WTC11 (cell line): ENCODE measurements around the gene RGSL1. TPM values are rescaled to one million over a fixed set of nuclear protein-coding genes. Genes with fewer than 3 reads are reported as not detected.

Experiments used
- ATAC-seq: fragments of 200-7000 bp; cut with Tn5 transposase; 2 replicates; pipeline ENCODE4 v1.10.0; 2021; ENCODE audit warnings: mild to moderate bottlenecking, moderate library complexity
- CTCF ChIA-PET: fragments of 300-600 bp; sonication (Branson Sonifier 250); formaldehyde crosslinking; loops from one replicate; lab custom pipeline; 2021; ENCODE audit warnings: antibody characterized with exemption; lab: Charles Lee
- POLR2A ChIA-PET: fragments of 350-600 bp; sonication (Branson Sonifier 250); formaldehyde crosslinking; loops from one replicate; lab custom pipeline; 2021; ENCODE audit warnings: antibody characterized with exemption; lab: Charles Lee
- DNase-seq: peaks from one replicate; pipeline ENCODE4 v3.0.0; 2021; ENCODE audit warnings: low spot score
- H3K27ac Mint-ChIP-seq: 2 replicates; pipeline ENCODE4 v1.8.0; 2021; ENCODE audit warnings: mixed read lengths
- H3K27me3 Mint-ChIP-seq: 2 replicates; pipeline ENCODE4 v1.8.0; 2021; ENCODE audit warnings: low read depth, mild to moderate bottlenecking, moderate library complexity, mixed read lengths
- H3K36me3 Mint-ChIP-seq: 2 replicates; pipeline ENCODE4 v1.8.0; 2021; ENCODE audit warnings: mixed read lengths
- H3K4me1 Mint-ChIP-seq: 2 replicates; pipeline ENCODE4 v1.8.0; 2022; ENCODE audit warnings: mixed read lengths
- H3K4me3 Mint-ChIP-seq: 2 replicates; pipeline ENCODE4 v1.8.0; 2021; ENCODE audit warnings: mild to moderate bottlenecking, moderate library complexity, mixed read lengths
- H3K9me3 Mint-ChIP-seq: 2 replicates; pipeline ENCODE4 v1.8.0; 2021; ENCODE audit warnings: mixed read lengths
- CREB1 ChIP-seq: sonication (generic); formaldehyde crosslinking; IDR thresholded peaks from 2 replicates; pipeline ENCODE4 v1.8.0; 2023; ENCODE audit warnings: mild to moderate bottlenecking, missing genetic modification reagents
- ESRRA ChIP-seq: sonication (generic); formaldehyde crosslinking; IDR thresholded peaks from 2 replicates; pipeline ENCODE4 v1.8.1; 2022; ENCODE audit warnings: mild to moderate bottlenecking, missing genetic modification reagents, borderline replicate concordance
- GRHL2 ChIP-seq: fragments of 250-450 bp; sonication (Bioruptor Pico); IDR thresholded peaks from 2 replicates; pipeline ENCODE4 v1.8.0; 2022; ENCODE audit warnings: mild to moderate bottlenecking, moderate library complexity; ENCODE audit not compliant: insufficient replicate concordance, severe bottlenecking
- HMGA2 ChIP-seq: fragments of 250-450 bp; sonication (Bioruptor Pico); IDR thresholded peaks from 2 replicates; pipeline ENCODE4 v1.4.0; 2021; ENCODE audit warnings: mild to moderate bottlenecking, moderate library complexity
- NFYB ChIP-seq: sonication (generic); formaldehyde crosslinking; conservative IDR thresholded peaks from 2 replicates; pipeline ENCODE4 v1.8.0; 2022; ENCODE audit warnings: low read depth, missing genetic modification reagents
- OVOL2 ChIP-seq: fragments of 250-450 bp; sonication (Bioruptor Pico); IDR thresholded peaks from 2 replicates; pipeline ENCODE4 v1.9.0; 2021; ENCODE audit warnings: mild to moderate bottlenecking, borderline replicate concordance
- SMAD4 ChIP-seq: sonication (generic); formaldehyde crosslinking; IDR thresholded peaks from 2 replicates; pipeline ENCODE4 v1.8.0; 2022; ENCODE audit warnings: mild to moderate bottlenecking, missing genetic modification reagents
- SOX15 ChIP-seq: fragments of 250-450 bp; sonication (Bioruptor Pico); IDR thresholded peaks from 2 replicates; pipeline ENCODE4 v1.9.0; 2021; ENCODE audit warnings: mild to moderate bottlenecking
- SP1 ChIP-seq: sonication (generic); formaldehyde crosslinking; conservative IDR thresholded peaks from 2 replicates; pipeline ENCODE4 v1.8.1; 2022; ENCODE audit warnings: missing genetic modification reagents
- STAT6 ChIP-seq: sonication (generic); formaldehyde crosslinking; conservative IDR thresholded peaks from 2 replicates; pipeline ENCODE4 v1.8.1; 2023; ENCODE audit warnings: mild to moderate bottlenecking, low read depth, missing genetic modification reagents, moderate library complexity
- USF1 ChIP-seq: sonication (generic); formaldehyde crosslinking; IDR thresholded peaks from 2 replicates; pipeline ENCODE4 v1.8.0; 2022; ENCODE audit warnings: mild to moderate bottlenecking, missing genetic modification reagents
- ZNF121 ChIP-seq: sonication (generic); formaldehyde crosslinking; IDR thresholded peaks from 2 replicates; pipeline ENCODE4 v1.8.0; 2023; ENCODE audit warnings: missing genetic modification reagents
- ZNF232 ChIP-seq: sonication (generic); formaldehyde crosslinking; IDR thresholded peaks from 2 replicates; pipeline ENCODE4 v1.8.0; 2022; ENCODE audit warnings: mild to moderate bottlenecking, missing genetic modification reagents
- ZNF396 ChIP-seq: fragments of 250-450 bp; sonication (Bioruptor Pico); IDR thresholded peaks from 2 replicates; pipeline ENCODE4 v1.8.0; 2021; ENCODE audit warnings: mild to moderate bottlenecking, moderate library complexity, borderline replicate concordance
- ZNF425 ChIP-seq: fragments of 250-450 bp; sonication (Bioruptor Pico); conservative IDR thresholded peaks from 2 replicates; pipeline ENCODE4 v1.9.0; 2021; ENCODE audit warnings: mild to moderate bottlenecking
- total RNA-seq: library from RNA; stranded (reverse); gene quantifications from 3 replicates; pipeline ENCODE4 v1.2.3, GENCODE V29; 2021
- TF ChIP-seq, protein P1 (sequence below): sonication (generic); formaldehyde crosslinking; IDR thresholded peaks from 2 replicates; pipeline ENCODE4 v1.8.1; 2023; ENCODE audit warnings: mild to moderate bottlenecking, missing genetic modification reagents
- TF ChIP-seq, protein P2 (sequence below): sonication (generic); formaldehyde crosslinking; IDR thresholded peaks from 2 replicates; pipeline ENCODE4 v1.8.0; 2022; ENCODE audit warnings: mild to moderate bottlenecking, missing genetic modification reagents
- TF ChIP-seq, protein P3 (sequence below): sonication (generic); formaldehyde crosslinking; IDR thresholded peaks from 2 replicates; pipeline ENCODE4 v1.8.1; 2023; ENCODE audit warnings: mild to moderate bottlenecking, missing genetic modification reagents, moderate library complexity

The RGSL1 gene
- total RNA-seq, 1 experiment from 2014 or later, result not detected

DNA sequence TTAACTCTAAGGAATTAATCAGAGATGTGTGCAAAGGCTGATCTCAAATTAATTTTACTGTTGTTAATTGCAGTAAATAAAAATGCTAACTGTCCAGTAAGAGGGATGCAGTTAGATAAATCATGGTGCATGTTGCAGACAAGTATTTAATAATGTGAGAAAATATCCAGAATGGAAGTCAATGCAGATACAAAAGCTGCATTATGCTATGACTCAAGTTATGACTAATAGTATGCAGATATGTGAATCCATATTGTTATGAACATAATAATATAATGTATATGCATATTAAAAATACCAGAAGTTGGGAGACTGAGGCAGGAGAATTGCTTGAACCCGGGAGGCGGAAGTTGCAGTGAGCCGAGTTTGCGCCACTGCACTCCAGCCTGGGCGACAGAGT is 117.7 kb downstream of the RGSL1 start:
- no peaks in the 10 kb centered on the region for H3K27me3 Mint-ChIP-seq
- DNase-seq (no peak), ATAC-seq (no peak)
- H3K27ac Mint-ChIP-seq, result no peak overlapping the region
- no peak for TF ChIP-seq GRHL2 (CRISPR knock-in tag)
- no peak for TF ChIP-seq ZNF425 (CRISPR knock-in tag)
- ChIA-PET POLR2A (no interaction called here), CTCF (no interaction called here)
- peaks cover 6% of the 10 kb centered on the region for H3K9me3 Mint-ChIP-seq
- H3K36me3 Mint-ChIP-seq, result no peaks in the 10 kb centered on the region
- H3K4me3 Mint-ChIP-seq, result no peak overlapping the region
- peaks cover 5% of the 10 kb centered on the region for H3K4me1 Mint-ChIP-seq

- Mint-ChIP-seq H3K4me1 (peaks cover 5% of the 10 kb centered on the region), H3K9me3 (peaks cover 6% of the 10 kb centered on the region), H3K27ac (no peak overlapping the region), H3K4me3 (no peak overlapping the region), H3K36me3 (no peaks in the 10 kb centered on the region), H3K27me3 (no peaks in the 10 kb centered on the region; the same call in 1 of the 2 replicates)
- DNase-seq (no peak), ATAC-seq (no peak)
- CTCF ChIA-PET, result interaction anchor here (1.5 kb wide), 1 partner anchor 218 kb away, joined by 3 read pairs; no protein-coding TSS in a partner anchor
- POLR2A ChIA-PET, result no interaction called here
- TF ChIP-seq, protein P1, sequence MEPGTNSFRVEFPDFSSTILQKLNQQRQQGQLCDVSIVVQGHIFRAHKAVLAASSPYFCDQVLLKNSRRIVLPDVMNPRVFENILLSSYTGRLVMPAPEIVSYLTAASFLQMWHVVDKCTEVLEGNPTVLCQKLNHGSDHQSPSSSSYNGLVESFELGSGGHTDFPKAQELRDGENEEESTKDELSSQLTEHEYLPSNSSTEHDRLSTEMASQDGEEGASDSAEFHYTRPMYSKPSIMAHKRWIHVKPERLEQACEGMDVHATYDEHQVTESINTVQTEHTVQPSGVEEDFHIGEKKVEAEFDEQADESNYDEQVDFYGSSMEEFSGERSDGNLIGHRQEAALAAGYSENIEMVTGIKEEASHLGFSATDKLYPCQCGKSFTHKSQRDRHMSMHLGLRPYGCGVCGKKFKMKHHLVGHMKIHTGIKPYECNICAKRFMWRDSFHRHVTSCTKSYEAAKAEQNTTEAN, result no peak
- no peak for TF ChIP-seq ZNF232 (CRISPR knock-in tag)
- TF ChIP-seq, protein P2, sequence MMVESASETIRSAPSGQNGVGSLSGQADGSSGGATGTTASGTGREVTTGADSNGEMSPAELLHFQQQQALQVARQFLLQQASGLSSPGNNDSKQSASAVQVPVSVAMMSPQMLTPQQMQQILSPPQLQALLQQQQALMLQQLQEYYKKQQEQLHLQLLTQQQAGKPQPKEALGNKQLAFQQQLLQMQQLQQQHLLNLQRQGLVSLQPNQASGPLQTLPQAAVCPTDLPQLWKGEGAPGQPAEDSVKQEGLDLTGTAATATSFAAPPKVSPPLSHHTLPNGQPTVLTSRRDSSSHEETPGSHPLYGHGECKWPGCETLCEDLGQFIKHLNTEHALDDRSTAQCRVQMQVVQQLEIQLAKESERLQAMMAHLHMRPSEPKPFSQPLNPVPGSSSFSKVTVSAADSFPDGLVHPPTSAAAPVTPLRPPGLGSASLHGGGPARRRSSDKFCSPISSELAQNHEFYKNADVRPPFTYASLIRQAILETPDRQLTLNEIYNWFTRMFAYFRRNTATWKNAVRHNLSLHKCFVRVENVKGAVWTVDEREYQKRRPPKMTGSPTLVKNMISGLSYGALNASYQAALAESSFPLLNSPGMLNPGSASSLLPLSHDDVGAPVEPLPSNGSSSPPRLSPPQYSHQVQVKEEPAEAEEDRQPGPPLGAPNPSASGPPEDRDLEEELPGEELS (CRISPR knock-in tag), result no peak
- TF ChIP-seq HMGA2, result no peak
- TF ChIP-seq CREB1 (CRISPR knock-in tag), result no peak
- TF ChIP-seq ZNF121, result no peak
- no peak for TF ChIP-seq ZNF396 (CRISPR knock-in tag)
- TF ChIP-seq OVOL2 (CRISPR knock-in tag), result no peak
- TF ChIP-seq SP1, result no peak
- TF ChIP-seq ZNF425 (CRISPR knock-in tag), result no peak
- TF ChIP-seq STAT6 (CRISPR knock-in tag), result no peak
- TF ChIP-seq ESRRA (CRISPR knock-in tag), result no peak
- no peak for TF ChIP-seq NFYB (CRISPR knock-in tag)
- no peak for TF ChIP-seq USF1 (CRISPR knock-in tag)
- no peak for TF ChIP-seq SMAD4 (CRISPR knock-in tag)
- no peak for TF ChIP-seq SOX15 (CRISPR knock-in tag)
- TF ChIP-seq, protein P3, sequence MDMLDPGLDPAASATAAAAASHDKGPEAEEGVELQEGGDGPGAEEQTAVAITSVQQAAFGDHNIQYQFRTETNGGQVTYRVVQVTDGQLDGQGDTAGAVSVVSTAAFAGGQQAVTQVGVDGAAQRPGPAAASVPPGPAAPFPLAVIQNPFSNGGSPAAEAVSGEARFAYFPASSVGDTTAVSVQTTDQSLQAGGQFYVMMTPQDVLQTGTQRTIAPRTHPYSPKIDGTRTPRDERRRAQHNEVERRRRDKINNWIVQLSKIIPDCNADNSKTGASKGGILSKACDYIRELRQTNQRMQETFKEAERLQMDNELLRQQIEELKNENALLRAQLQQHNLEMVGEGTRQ (CRISPR knock-in tag), result no peak
These were observed 118.8 kb downstream of the RGSL1 start for GRCh38 chr1:182568647-182569284.
